Mucosa of gallbladder (tissue), 1 donor: Measurements from ENCODE around the gene TMCC1. TPM values are rescaled to one million over a fixed set of nuclear protein-coding genes. Genes with fewer than 3 reads are reported as not detected.
"Not testable (repeated sequence)": the region's sequence is repeated elsewhere in the genome, so short reads cannot be mapped to it uniquely, and the experiment has no call there.

Source experiments
- DNase-seq: peaks from one replicate; pipeline ENCODE4 v3.0.0-alpha.2; 2020; ENCODE audit warnings: low spot score
- total RNA-seq: library from RNA; stranded (reverse); gene quantifications from one replicate; pipeline ENCODE4 v1.2.1, GENCODE V29; 2021
- donor health status: DM: no; HTN: no; CAD: no.

The TMCC1 gene
- total RNA-seq, 1 donor from 2014 or later, result 52.9 TPM

DNA sequence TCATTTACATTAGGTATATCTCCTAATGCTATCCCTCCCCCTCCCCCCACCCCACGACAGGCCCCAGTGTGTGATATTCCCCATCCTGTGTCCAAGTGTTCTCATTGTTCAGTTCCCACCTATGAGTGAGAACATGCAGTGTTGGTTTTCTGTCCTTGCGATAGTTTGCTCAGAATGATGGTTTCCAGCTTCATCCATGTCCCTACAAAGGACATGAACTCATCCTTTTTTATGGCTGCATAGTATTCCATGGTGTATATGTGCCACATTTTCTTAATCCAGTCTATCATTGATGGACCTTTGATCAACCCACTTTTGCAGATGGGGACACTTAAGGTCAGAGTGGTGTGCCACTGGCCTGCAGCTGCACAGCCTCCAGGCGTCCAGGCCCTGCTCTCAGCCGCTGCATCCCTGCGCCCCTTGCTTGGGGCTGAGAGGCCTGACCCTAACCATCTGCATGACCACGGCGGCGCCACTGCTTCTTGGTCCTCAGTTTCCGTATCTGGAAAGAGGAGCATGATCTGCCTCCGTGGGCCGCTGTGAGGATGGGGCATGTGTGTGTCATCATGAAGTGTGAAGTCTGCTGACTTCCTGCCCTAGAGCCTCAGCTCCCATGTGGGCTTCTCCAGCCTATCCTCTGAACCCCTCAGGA, 282.6 kb downstream of the TMCC1 start:
- not testable (repeated sequence) for DNase-seq

DNA sequence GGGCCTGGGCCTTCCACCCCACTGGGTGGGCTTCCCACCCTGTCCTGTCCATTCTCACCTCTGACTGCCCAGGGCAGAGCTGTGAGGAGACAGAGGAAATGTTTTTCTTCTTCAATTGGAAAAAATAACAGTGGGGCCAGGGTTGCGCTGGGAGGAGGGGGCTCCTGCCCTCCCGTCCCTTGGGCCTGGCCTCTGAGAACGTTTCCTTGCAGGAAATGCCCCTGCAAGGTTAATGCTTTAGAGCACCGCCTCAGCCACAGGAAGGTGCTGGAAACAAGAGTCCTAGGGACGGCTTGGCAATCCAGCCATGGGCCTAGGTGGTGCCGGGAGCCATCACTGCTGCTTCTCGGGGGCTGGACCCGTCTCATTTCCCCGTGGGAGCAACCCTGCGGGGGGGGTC, 283.2 kb downstream of the TMCC1 start:
- no peak for DNase-seq

DNA sequence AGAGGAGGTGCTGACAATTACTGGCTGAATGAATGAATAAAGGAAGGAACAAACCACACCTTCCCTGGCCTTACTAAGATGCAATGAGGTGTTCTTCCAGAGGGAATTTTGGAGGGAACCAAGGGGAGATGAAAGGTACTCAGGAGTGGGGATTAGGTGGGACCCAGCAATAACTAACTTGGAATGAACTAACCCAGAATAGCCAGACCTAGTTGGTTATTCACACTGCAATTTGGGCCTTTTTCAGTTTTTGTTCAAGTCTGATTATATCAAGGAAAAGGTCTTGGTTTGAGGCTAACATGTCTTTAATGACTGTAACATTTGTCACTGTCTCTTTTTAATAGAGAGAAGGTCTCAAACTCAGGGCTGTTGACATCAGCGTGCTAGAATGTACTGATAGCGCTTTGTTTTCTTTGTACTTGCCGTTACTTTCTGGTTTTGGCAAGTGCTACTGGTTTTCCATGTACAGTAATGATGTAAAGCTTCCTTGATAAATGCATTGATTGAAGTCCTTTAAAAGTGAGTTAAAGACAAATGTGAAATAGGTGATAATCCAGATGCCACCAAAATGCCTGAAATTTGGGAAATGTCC, 283.8 kb downstream of the TMCC1 start:
- no peak for DNase-seq

- no peak for DNase-seq
Observed at GRCh38 chr3:129608936-129609590, 284.4 kb downstream of the TMCC1 start.

DNA sequence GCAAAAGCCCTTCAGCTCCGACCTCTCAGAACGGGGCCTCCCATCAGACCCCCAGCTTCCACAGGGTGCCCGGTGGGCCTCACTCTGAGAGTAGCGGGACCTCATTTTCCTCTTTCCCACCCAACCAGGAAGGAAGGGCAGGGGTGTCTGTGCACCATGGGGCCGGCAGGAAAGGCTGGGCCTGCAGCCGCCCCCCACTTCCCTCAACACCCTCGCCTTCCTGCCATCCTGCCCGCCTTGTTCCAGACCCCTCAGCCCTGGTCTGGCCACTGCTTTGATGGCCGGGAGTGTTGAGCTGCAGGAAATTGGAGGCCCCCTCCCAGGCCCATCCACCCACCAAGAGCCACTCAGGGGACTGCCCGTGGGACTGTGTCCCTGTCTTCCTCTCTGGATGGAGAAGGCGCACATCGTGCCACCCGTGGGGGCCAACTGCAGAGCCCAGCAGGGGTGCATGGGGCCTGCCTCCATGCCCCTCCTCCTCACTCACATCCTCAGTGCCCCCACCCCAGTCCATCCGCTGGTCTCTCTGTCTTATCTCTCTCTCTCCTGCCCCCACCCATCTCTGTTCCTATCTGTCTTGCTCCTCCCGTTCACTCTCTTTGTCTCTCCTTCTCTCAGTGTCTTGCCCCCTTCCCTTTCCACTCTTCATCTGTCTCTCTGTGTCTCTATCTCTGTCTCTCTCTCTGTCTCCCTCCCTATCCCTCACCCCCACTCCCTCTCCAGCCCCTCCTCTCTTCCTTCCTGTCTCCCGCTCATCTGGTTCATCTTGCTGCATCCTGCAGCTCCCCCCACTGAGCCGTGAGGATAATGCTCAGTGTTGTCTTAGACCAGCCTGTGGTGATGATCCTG, 285.2 kb downstream of the TMCC1 start:
- no peak for DNase-seq

- no peak for DNase-seq
Observed at GRCh38 chr3:129607391-129608068, 286.0 kb downstream of the TMCC1 start.

DNA sequence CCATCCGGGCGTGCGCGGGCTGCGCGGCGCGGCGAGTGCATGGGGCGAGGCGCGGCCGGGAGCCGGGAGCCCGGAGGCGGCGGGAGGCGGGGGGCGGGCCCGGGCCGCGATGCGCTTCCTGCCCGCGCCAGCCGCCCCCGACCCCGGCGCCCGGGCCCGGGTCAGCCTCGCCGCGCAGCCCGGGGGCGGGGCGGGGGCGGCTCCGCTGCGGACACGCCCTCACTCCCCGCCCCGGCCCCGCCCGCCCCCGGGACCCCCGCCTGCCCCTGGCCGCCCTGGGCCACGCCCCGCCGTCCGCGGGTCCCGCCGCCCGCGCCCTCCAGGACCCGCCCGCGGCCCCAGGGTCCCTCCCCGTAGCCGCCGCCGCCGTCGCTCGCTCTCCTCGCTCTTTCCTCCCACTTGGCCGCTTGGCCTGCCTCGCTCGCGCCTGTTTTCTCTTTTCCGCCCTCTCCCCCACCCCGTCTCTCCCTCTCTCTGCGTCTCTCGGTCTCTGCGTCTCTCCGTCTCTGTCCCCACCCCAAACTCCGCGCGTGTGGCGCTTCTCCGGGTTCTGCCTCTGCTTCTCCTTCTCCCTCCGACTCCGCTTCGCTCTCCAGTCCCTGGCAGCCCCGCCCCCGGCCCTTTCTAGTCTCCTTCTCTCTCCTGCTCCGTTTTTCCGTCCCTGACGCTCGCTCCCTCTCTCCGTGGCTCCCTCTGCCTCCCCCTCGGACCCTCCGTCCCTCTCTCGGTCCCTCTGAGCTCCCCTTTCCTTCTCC, 286.7 kb downstream of the TMCC1 start, which contains the start of gene PLXND1:
TSS of gene PLXND1 (minus strand) at position 41 of the 755 bp plus-strand sequence. CDS start at position 4, 37 bp downstream.
- DNase-seq, result peak; percentile 65

DNA sequence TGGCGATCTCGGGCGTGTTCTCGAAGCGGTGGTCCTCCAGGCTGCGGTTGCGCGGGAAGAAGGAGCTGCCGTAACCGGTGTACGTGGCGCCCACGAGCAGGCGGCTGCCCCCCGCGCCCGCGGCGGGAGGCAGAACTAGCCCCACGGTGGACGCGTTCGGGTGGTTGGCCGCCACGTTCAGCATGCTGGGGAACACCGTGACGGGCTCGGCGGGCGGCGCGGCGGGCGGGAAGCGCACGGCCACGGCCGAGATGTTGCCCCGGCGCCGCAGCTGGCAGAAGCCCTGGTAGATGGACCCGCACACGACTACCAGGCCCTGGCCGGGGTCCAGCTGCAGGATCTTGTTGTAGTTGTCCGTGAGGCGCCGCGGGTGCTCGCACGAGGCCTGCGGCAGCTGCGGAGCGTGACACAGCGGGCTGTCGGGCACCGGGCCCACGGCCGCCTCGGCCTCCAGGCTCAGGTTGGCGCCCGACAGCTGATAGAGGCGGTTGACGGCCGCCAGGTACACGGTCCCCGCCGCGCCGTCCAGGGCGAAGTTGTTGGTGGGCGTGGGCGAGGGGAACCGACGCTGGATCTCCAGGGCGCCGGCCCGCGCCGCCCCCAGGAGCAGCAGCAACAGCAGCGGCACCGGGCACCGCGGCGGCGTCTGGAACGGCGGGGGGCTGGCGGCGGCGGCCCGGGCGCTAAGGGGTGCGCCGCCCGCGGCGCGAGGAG, 287.4 kb downstream of the TMCC1 start:
- DNase-seq, result no peak

DNA sequence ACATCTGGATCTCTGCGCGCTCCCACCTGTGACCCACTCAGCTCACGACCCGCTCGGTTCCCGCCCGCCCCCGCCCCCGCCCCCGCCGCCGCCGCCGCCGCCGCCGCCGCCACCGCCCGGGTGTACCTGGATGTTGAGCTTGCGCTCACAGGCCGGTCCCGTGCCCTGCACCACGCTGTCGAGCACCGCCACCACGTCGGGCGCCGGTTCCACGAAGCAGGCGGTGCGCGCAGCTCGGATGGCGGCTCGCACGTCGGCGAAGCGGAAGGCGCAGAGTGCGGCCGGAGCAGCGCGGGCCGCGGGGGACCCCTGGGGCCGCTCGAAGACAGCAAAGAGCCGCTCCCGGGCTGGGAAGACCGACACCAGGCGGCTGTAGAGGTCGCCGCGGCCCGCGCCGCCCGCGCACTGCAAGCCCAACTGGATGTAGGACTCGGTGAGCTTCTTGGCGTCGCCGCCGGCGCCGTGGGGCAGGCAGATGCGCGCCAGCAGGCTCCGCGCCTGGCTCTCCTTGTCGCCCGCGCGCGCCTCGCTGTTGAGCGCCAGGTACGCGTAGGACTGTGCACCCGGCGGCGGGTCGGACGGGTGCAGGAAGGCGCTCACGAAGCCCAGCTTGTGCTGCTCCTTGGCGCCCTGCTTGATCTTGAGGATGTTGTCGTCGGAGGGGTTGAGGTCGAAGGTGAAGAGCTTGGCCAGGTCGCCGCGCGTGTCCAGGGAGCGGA, 288.1 kb downstream of the TMCC1 start:
- no peak for DNase-seq

GRCh38 chr3:129604767-129605166, 288.7 kb downstream of the TMCC1 start:
- DNase-seq, result no peak

GRCh38 chr3:129603991-129604749, 289.3 kb downstream of the TMCC1 start:
- DNase-seq, result no peak

- DNase-seq, result no peak
Observed at GRCh38 chr3:129603561-129603942, 290.0 kb downstream of the TMCC1 start.

DNA sequence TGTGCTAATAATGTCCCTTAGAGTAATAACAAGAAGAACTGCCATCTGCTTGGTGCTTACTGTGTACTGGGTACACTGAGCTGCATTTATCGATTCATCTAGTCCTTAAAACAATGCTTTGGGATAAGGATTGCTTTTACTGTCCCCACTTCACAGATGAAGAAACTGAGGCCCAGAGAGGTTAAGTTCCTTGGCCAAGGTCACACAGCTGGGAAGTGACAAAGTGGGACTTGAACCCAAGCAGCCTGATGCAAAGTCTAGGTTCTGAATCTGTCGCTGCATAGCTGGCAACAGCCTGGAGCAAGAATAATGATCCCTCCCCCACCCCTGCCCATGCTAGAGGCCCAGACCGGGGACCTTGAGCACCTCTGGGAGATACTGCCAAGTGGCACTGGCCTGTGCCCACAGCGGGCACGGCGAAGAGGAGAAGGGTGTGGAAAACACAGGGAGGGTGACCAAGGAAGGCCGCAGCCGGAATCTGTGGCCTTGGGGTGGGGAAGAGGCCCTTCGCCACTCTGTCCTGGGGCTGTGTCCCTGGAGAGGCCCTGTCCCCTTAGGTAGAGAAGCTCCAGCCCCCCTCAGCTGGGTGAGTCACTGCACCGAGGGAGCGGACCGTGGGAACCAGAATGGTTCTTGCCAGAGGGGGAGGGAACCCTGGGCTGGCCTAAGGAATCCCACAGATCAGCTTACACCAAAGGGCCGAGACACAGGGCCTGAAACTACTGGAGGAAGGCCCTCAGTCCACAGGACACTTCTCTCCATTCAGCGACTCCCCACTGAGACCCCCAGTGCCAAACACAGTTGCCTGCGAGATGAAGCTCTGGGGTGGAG, 290.6 kb downstream of the TMCC1 start:
- DNase-seq, result no peak

DNA sequence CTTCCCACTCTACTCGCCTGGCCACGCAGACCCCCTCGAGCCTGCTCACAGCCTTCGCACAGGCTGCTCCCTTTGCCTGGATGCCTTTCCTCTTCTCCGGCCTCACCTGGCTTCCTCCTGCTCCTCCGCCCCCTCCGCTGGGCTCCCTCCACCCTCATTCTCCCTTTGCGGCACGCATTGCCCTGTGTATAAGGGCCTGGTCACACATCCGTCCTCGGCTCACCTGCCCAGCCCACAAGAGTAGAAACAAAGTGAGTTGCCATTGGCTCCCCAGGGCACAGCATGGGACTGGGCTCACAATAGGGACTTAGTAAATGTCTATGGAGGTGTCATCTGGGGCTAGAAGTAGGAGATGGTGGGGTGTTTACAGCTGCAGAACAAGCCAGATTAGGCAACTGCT, 291.2 kb downstream of the TMCC1 start:
- no peak for DNase-seq

DNA sequence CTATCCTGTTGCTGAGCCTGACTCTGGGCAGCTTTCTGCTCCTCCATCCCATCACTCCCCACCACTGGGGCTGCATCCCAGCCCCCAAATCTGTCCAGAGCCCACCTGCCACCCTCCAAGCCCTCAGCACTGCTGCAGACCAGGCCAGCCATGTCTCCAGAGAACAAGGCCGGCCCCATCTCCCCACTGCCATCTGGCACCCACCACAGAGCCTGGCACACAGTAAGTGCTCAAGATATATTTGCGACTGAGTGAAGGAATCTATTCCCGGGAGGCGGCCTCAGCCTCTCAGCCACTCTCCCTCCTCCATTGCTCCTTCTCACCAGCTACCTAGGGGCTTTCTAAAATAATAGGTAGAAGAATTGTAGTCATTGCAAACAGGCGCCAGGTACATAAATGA, 291.8 kb downstream of the TMCC1 start:
- no peak for DNase-seq

GRCh38 chr3:129600348-129600747, 293.2 kb downstream of the TMCC1 start:
- DNase-seq, result no peak

DNA sequence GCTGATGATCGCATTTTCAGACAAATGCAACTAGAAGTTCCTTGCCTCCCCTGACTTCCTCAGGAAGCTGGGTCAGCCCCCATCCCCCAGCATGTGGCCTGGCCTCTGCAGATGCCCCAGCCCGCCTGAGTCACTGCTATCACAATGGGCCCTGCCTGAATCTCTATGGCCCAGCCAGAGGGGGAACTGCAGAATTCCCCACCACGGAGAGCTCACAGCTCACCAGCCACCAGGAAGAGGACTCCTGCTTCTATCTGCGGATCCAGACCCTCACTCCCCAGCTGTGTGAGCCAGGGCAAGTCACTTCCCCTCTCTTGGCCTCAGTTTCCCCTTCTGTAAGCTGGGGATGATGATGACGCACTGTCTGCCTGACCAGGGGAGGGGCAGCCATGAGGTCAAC, 293.9 kb downstream of the TMCC1 start:
- no peak for DNase-seq

GRCh38 chr3:129599073-129599472, 294.4 kb downstream of the TMCC1 start:
- no peak for DNase-seq
